OCI-LY1 (cell line): ENCODE measurements around the gene CTNNA1.

Source experiments
- CTCF ChIP-seq: fragments of 200-600 bp; sonication (generic), shearing (Covaris generic); IDR thresholded peaks from 2 replicates; pipeline ENCODE4 v1.5.1; 2017; ENCODE audit warnings: mild to moderate bottlenecking, antibody characterized with exemption, low read length, moderate library complexity, mixed read lengths
- EZH2 ChIP-seq: fragments of 200-600 bp; sonication (generic), shearing (Covaris generic); IDR thresholded peaks from 2 replicates; pipeline ENCODE4 v1.8.0; 2017; ENCODE audit warnings: borderline replicate concordance, mixed run types, mild to moderate bottlenecking, antibody characterized with exemption, low read length, moderate library complexity, mixed read lengths

GRCh38 chr5:138869763-138870500 lies 116.7 kb downstream of the CTNNA1 start:
- TF ChIP-seq EZH2 (no peak), CTCF (no peak)
